Right lobe of liver (tissue), 4 donors: Measurements from ENCODE around the gene POC1B.

Source experiments
- CTCF ChIP-seq, 4 donors: fragments of 200-600 bp in 3 of 4; fragments of 450-650 bp in 1 of 4; IDR thresholded peaks; one replicate each; pipeline versions ENCODE4 v1.5.1 to v1.8.0; 2016 to 2022; ENCODE audit warnings: antibody characterized with exemption in 4 of 4, mild to moderate bottlenecking in 2 of 4
- POLR2A ChIP-seq: fragments of 450-650 bp; IDR thresholded peaks from one replicate; pipeline ENCODE4 v1.6.1; 2017; ENCODE audit warnings: antibody characterized with exemption, mild to moderate bottlenecking
- donor health status: DM: no; HTN: no; CAD: no.
- donor health status: DM: no; HTN: no; CAD: no.
- donor health status: DM: no; HTN: yes; CAD: no.

DNA sequence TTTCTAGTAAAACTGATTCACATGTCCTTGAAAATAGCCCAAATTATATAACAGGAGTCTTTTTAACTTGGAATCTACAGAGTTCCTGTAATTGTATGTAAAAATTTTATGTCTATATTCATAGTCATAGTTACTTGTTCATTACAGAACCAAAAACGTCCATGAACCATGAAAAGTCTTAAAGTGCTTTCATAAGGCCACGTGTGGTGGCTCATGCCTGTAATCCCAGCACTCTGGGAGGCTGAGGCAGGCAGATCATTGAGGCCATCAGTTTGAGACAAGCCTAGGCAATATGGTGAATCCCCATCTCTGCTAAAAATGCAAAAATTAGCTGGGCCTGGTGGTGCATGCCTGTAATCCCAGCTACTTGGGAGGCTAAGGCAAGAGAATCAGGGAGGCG lies 49.6 kb downstream of the POC1B start:
- no peak for TF ChIP-seq CTCF (IDR thresholded peaks at IDR 0.05)
- no peak for TF ChIP-seq POLR2A
